ENCODE data around the gene MARVELD2. TPM values are rescaled to one million over a fixed set of nuclear protein-coding genes. Genes with fewer than 3 reads are reported as not detected.
"Not testable (repeated sequence)": the region's sequence is repeated elsewhere in the genome, so short reads cannot be mapped to it uniquely, and the experiment has no call there.

Gene MARVELD2
- total RNA-seq, 2 donors from 2014 or later, result 0.81 to 2.4 TPM

GRCh38 chr5:69454460-69455249 lies 39.7 kb downstream of the MARVELD2 start:
- no peak overlapping the region for H3K27ac ChIP-seq
- H3K4me3 ChIP-seq, result no peak overlapping the region
- H3K27me3 ChIP-seq (replicated peaks; ENCODE audit: insufficient read depth), result no peaks in the 10 kb centered on the region
- H3K36me3 ChIP-seq, result no peaks in the 10 kb centered on the region
- no peaks in the 10 kb centered on the region for H3K4me1 ChIP-seq (ENCODE audit: control insufficient read depth in 1 of 2, low read depth in 2 of 2)
- no peaks in the 10 kb centered on the region for H3K9me3 ChIP-seq
- no peak for DNase-seq (ENCODE audit: low spot score)
- no peak for ATAC-seq (ENCODE audit: insufficient number of reproducible peaks, low FRiP score, low read depth)
- TF ChIP-seq CTCF (IDR thresholded peaks at IDR 0.05), result no peak

- not testable (repeated sequence) for DNase-seq (ENCODE audit: low spot score); H3K4me1 ChIP-seq (ENCODE audit: control insufficient read depth in 1 of 2, low read depth in 2 of 2); H3K27me3 ChIP-seq (replicated peaks; ENCODE audit: insufficient read depth); H3K4me3 ChIP-seq; ATAC-seq (ENCODE audit: insufficient number of reproducible peaks, low FRiP score, low read depth); H3K9me3 ChIP-seq; H3K36me3 ChIP-seq; H3K27ac ChIP-seq
These were observed 40.6 kb downstream of the MARVELD2 start for GRCh38 chr5:69455428-69455988.

- TF ChIP-seq CTCF (IDR thresholded peaks at IDR 0.05), result no peak
- H3K36me3 ChIP-seq, result no peaks in the 10 kb centered on the region
- no peak overlapping the region for H3K4me3 ChIP-seq
- H3K27ac ChIP-seq, result no peak overlapping the region
- ATAC-seq (ENCODE audit: insufficient number of reproducible peaks, low FRiP score, low read depth) (no peak), DNase-seq (ENCODE audit: low spot score) (no peak)
- H3K4me1 ChIP-seq (ENCODE audit: control insufficient read depth in 1 of 2, low read depth in 2 of 2), result no peaks in the 10 kb centered on the region
- no peaks in the 10 kb centered on the region for H3K27me3 ChIP-seq (replicated peaks; ENCODE audit: insufficient read depth)
- H3K9me3 ChIP-seq, result no peaks in the 10 kb centered on the region
These were observed 47.3 kb downstream of the MARVELD2 start for GRCh38 chr5:69462170-69462569.

GRCh38 chr5:69466375-69466774 lies 51.5 kb downstream of the MARVELD2 start:
- H3K27me3 ChIP-seq (replicated peaks; ENCODE audit: insufficient read depth); ATAC-seq (ENCODE audit: insufficient number of reproducible peaks, low FRiP score, low read depth); H3K36me3 ChIP-seq; DNase-seq (ENCODE audit: low spot score); H3K4me1 ChIP-seq (ENCODE audit: control insufficient read depth in 1 of 2, low read depth in 2 of 2); H3K9me3 ChIP-seq; H3K4me3 ChIP-seq; H3K27ac ChIP-seq: not testable (repeated sequence)

GRCh38 chr5:69467442-69468225 lies 52.7 kb downstream of the MARVELD2 start:
- H3K4me3 ChIP-seq, result no peak overlapping the region
- H3K36me3 ChIP-seq, result no peaks in the 10 kb centered on the region
- H3K27me3 ChIP-seq (replicated peaks; ENCODE audit: insufficient read depth), result no peaks in the 10 kb centered on the region
- TF ChIP-seq CTCF (IDR thresholded peaks at IDR 0.05), result no peak
- H3K4me1 ChIP-seq (ENCODE audit: control insufficient read depth in 1 of 2, low read depth in 2 of 2), result no peaks in the 10 kb centered on the region
- DNase-seq (ENCODE audit: low spot score), result no peak
- no peaks in the 10 kb centered on the region for H3K9me3 ChIP-seq
- no peak for ATAC-seq (ENCODE audit: insufficient number of reproducible peaks, low FRiP score, low read depth)
- H3K27ac ChIP-seq, result no peak overlapping the region

GRCh38 chr5:69468631-69469030 lies 53.7 kb downstream of the MARVELD2 start:
- ATAC-seq (ENCODE audit: insufficient number of reproducible peaks, low FRiP score, low read depth), result no peak

GRCh38 chr5:69471516-69471915 lies 56.6 kb downstream of the MARVELD2 start:
- DNase-seq (ENCODE audit: low spot score); H3K27ac ChIP-seq; H3K9me3 ChIP-seq; H3K27me3 ChIP-seq (replicated peaks; ENCODE audit: insufficient read depth); H3K36me3 ChIP-seq; H3K4me3 ChIP-seq; ATAC-seq (ENCODE audit: insufficient number of reproducible peaks, low FRiP score, low read depth); H3K4me1 ChIP-seq (ENCODE audit: control insufficient read depth in 1 of 2, low read depth in 2 of 2): not testable (repeated sequence)

More at GRCh38 chr5:69468631-69469030, 53.7 kb downstream of the MARVELD2 start:
- Histone ChIP-seq H3K9me3 (no peaks in the 10 kb centered on the region), H3K4me1 (ENCODE audit: control insufficient read depth in 1 of 2, low read depth in 2 of 2) (no peaks in the 10 kb centered on the region), H3K36me3 (no peaks in the 10 kb centered on the region), H3K27me3 (replicated peaks; ENCODE audit: insufficient read depth) (no peaks in the 10 kb centered on the region), H3K27ac (no peak overlapping the region), H3K4me3 (no peak overlapping the region)
- DNase-seq (ENCODE audit: low spot score), result no peak
- TF ChIP-seq CTCF (IDR thresholded peaks at IDR 0.05), result no peak

- not testable (repeated sequence) for H3K27me3 ChIP-seq (replicated peaks; ENCODE audit: insufficient read depth); H3K4me1 ChIP-seq (ENCODE audit: control insufficient read depth in 1 of 2, low read depth in 2 of 2); ATAC-seq (ENCODE audit: insufficient number of reproducible peaks, low FRiP score, low read depth); DNase-seq (ENCODE audit: low spot score); H3K9me3 ChIP-seq; H3K36me3 ChIP-seq; H3K27ac ChIP-seq; H3K4me3 ChIP-seq
These were observed 57.7 kb downstream of the MARVELD2 start for GRCh38 chr5:69472535-69473143.
